ENCODE results near the gene ZNF614. TPM values are rescaled to one million over a fixed set of nuclear protein-coding genes. Genes with fewer than 3 reads are reported as not detected.
"Not testable (repeated sequence)": the region's sequence is repeated elsewhere in the genome, so short reads cannot be mapped to it uniquely, and the experiment has no call there.

Gene ZNF614
- total RNA-seq, 4 donors from 2014 or later = 3.9 to 4.6 (median 3.9) TPM

GRCh38 chr19:51980116-51980736, 48.0 kb downstream of the ZNF614 start:
- intact Hi-C loops (cut with DNase I; ENCODE audit: low total_unique reads) = no loop called here
- H3K27ac ChIP-seq = no peak overlapping the region
- ATAC-seq = no peak
- H3K9me3 ChIP-seq = peaks cover 6 to 38% (median 16%) of the 10 kb centered on the region in 3 donors
- no peak overlapping the region for H3K4me3 ChIP-seq
- no peak for DNase-seq
- H3K27me3 ChIP-seq = no peaks in the 10 kb centered on the region
- peaks cover 2% of the 10 kb centered on the region in 2 donors for H3K4me1 ChIP-seq
- TF ChIP-seq POLR2A (IDR thresholded peaks at IDR 0.05) (no peak), CTCF (IDR thresholded peaks at IDR 0.05 in 4 of 5, conservative IDR thresholded peaks at IDR 0.05 in 1 of 5) (no peak)
- H3K36me3 ChIP-seq = peaks cover 0 to 56% of the 10 kb centered on the region in 2 donors
- in situ Hi-C loops (cut with MboI; ENCODE audit: low sequenced_read_pairs in 4 of 4) = no loop called here

GRCh38 chr19:51978882-51979281, 49.3 kb downstream of the ZNF614 start:
- H3K9me3 ChIP-seq = peaks cover 12 to 42% (median 19%) of the 10 kb centered on the region in 3 donors
- no peak overlapping the region for H3K4me3 ChIP-seq
- in situ Hi-C loops (cut with MboI; ENCODE audit: low sequenced_read_pairs in 4 of 4) = no loop called here

GRCh38 chr19:51977346-51977745, 50.8 kb downstream of the ZNF614 start:
- ATAC-seq (no peak), DNase-seq (no peak)
- Histone ChIP-seq H3K27ac (no peak overlapping the region), H3K4me1 (no peaks in the 10 kb centered on the region), H3K27me3 (no peaks in the 10 kb centered on the region), H3K9me3 (peaks cover 17 to 57% (median 34%) of the 10 kb centered on the region in 3 donors), H3K36me3 (peaks cover 16 to 77% of the 10 kb centered on the region in 2 donors), H3K4me3 (no peak overlapping the region)
- intact Hi-C loops (cut with DNase I; ENCODE audit: low total_unique reads) (no loop called here), in situ Hi-C loops (cut with MboI; ENCODE audit: low sequenced_read_pairs in 4 of 4) (no loop called here)
- TF ChIP-seq CTCF (IDR thresholded peaks at IDR 0.05 in 4 of 5, conservative IDR thresholded peaks at IDR 0.05 in 1 of 5) = no peak
- no peak for TF ChIP-seq POLR2A (IDR thresholded peaks at IDR 0.05)

More at GRCh38 chr19:51978882-51979281, 49.3 kb downstream of the ZNF614 start:
- intact Hi-C loops (cut with DNase I; ENCODE audit: low total_unique reads) = no loop called here
- TF ChIP-seq CTCF (IDR thresholded peaks at IDR 0.05 in 4 of 5, conservative IDR thresholded peaks at IDR 0.05 in 1 of 5) (no peak), POLR2A (IDR thresholded peaks at IDR 0.05) (no peak)
- Histone ChIP-seq H3K4me1 (no peaks in the 10 kb centered on the region), H3K36me3 (peaks cover 2 to 62% of the 10 kb centered on the region in 2 donors), H3K27me3 (no peaks in the 10 kb centered on the region), H3K27ac (no peak overlapping the region)
- no peak for ATAC-seq
- no peak for DNase-seq

GRCh38 chr19:51976852-51977251, 51.3 kb downstream of the ZNF614 start:
- peaks cover 17 to 82% of the 10 kb centered on the region in 2 donors for H3K36me3 ChIP-seq
- H3K4me3 ChIP-seq = no peak overlapping the region
- intact Hi-C loops (cut with DNase I; ENCODE audit: low total_unique reads) = no loop called here
- TF ChIP-seq CTCF (IDR thresholded peaks at IDR 0.05 in 4 of 5, conservative IDR thresholded peaks at IDR 0.05 in 1 of 5) (no peak), POLR2A (IDR thresholded peaks at IDR 0.05) (no peak)
- H3K4me1 ChIP-seq = no peaks in the 10 kb centered on the region
- peaks cover 20 to 62% (median 37%) of the 10 kb centered on the region in 3 donors for H3K9me3 ChIP-seq
- ATAC-seq = no peak
- H3K27ac ChIP-seq = no peak overlapping the region
- no peaks in the 10 kb centered on the region for H3K27me3 ChIP-seq
- in situ Hi-C loops (cut with MboI; ENCODE audit: low sequenced_read_pairs in 4 of 4) = no loop called here
- DNase-seq = no peak

- in situ Hi-C loops (cut with MboI; ENCODE audit: low sequenced_read_pairs in 4 of 4); ATAC-seq; H3K27me3 ChIP-seq; H3K27ac ChIP-seq; intact Hi-C loops (cut with DNase I; ENCODE audit: low total_unique reads); DNase-seq; H3K4me1 ChIP-seq: not testable (repeated sequence)
- H3K9me3 ChIP-seq = peaks cover 31 to 71% (median 41%) of the 10 kb centered on the region in 3 donors
- peaks cover 23 to 85% of the 10 kb centered on the region in 2 donors for H3K36me3 ChIP-seq
- H3K4me3 ChIP-seq = peak overlapping the region in 1 of 4 donors; percentile 0
Measured at GRCh38 chr19:51975787-51976186, 52.4 kb downstream of the ZNF614 start.

All from gastrocnemius medialis (tissue), 4 donors.